ENCODE measurements around the gene PRKAR2B.

PRKAR2B gene

GRCh38 chr7:107172276-107173032 is 127.9 kb downstream of the PRKAR2B start:
- Histone ChIP-seq H3K4me1 (ENCODE audit: control insufficient read depth, insufficient read depth, low read length) (peaks cover 9% of the 10 kb centered on the region), H3K4me3 (ENCODE audit: low read length) (no peak overlapping the region), H3K9me3 (ENCODE audit: control insufficient read depth, low read length) (no peaks in the 10 kb centered on the region)

GRCh38 chr7:107173191-107173590 is 128.7 kb downstream of the PRKAR2B start:
- Histone ChIP-seq H3K9me3 (ENCODE audit: control insufficient read depth, low read length) (no peaks in the 10 kb centered on the region), H3K27me3 (ENCODE audit: control insufficient read depth, insufficient read depth, low read length) (no peaks in the 10 kb centered on the region), H3K4me3 (ENCODE audit: low read length) (no peak overlapping the region), H3K4me1 (ENCODE audit: control insufficient read depth, insufficient read depth, low read length) (peaks cover 9% of the 10 kb centered on the region), H3K36me3 (ENCODE audit: control insufficient read depth, insufficient read depth, low read length) (no peaks in the 10 kb centered on the region), H3K9ac (ENCODE audit: low read length) (no peak overlapping the region)

More at GRCh38 chr7:107172276-107173032, 127.9 kb downstream of the PRKAR2B start:
- no peaks in the 10 kb centered on the region for H3K27me3 ChIP-seq (ENCODE audit: control insufficient read depth, insufficient read depth, low read length)
- no peak overlapping the region for H3K9ac ChIP-seq (ENCODE audit: low read length)
- no peaks in the 10 kb centered on the region for H3K36me3 ChIP-seq (ENCODE audit: control insufficient read depth, insufficient read depth, low read length)

DNA sequence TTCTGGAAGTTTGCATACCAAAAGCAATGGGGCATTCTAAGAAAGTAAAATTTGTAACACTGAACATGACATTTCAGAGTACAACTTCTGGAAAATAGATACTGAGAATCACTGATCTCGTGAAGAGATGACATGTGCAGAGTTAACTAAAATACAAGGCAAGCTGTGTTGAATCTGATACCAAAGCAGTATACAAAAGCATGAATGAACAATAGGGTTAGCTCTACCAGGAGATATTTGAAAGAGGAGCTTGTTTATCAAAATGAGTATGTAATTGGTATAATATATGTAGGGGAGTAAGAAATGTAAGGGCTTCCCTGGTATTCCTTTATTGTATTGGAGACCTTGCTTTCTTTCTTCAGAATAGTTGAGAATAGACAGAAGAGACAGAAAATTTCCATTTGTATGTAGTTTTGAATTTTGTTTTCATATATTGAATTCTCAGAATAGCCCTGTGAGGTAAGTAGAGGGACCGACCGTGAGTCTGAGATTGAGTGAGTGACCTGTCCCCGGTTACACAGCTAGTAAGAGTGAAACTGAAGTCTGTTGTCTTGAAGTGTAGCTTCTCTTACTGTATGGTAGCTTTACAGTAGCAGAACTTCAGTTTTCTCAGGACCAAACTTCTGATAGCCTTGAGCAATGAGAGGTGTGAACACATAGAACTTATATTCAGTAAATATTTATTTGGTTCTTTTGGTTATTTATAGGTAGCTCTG is 129.3 kb downstream of the PRKAR2B start:
- Histone ChIP-seq H3K9me3 (ENCODE audit: control insufficient read depth, low read length) (no peaks in the 10 kb centered on the region), H3K36me3 (ENCODE audit: control insufficient read depth, insufficient read depth, low read length) (no peaks in the 10 kb centered on the region), H3K4me3 (ENCODE audit: low read length) (no peak overlapping the region), H3K27me3 (ENCODE audit: control insufficient read depth, insufficient read depth, low read length) (no peaks in the 10 kb centered on the region), H3K9ac (ENCODE audit: low read length) (no peak overlapping the region), H3K4me1 (ENCODE audit: control insufficient read depth, insufficient read depth, low read length) (peaks cover 9% of the 10 kb centered on the region)

GRCh38 chr7:107179326-107180164 is 135.0 kb downstream of the PRKAR2B start:
- Histone ChIP-seq H3K4me1 (ENCODE audit: control insufficient read depth, insufficient read depth, low read length) (peaks cover 9% of the 10 kb centered on the region), H3K9ac (ENCODE audit: low read length) (no peak overlapping the region), H3K27me3 (ENCODE audit: control insufficient read depth, insufficient read depth, low read length) (no peaks in the 10 kb centered on the region), H3K9me3 (ENCODE audit: control insufficient read depth, low read length) (no peaks in the 10 kb centered on the region), H3K36me3 (ENCODE audit: control insufficient read depth, insufficient read depth, low read length) (no peaks in the 10 kb centered on the region), H3K4me3 (ENCODE audit: low read length) (no peak overlapping the region)

DNA sequence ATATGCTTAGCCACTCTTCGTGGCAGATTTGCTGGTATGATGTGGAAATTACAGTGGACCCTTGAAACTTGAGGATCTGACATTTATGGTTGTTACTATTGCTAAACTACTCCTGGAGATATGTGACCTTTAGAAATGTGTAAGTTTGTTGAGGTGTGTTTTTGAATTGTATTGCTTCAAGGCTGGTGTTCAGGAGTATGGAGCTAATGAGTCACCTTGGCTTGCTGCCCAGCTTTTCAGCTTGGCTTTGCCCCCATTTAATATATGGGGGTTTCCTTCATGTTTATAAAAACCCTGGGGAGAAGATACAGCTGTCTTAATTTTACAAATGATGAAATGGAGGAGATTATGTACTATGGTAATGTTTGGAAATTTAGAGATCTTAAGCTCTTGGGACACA is 135.9 kb downstream of the PRKAR2B start:
- Histone ChIP-seq H3K4me3 (ENCODE audit: low read length) (no peak overlapping the region), H3K4me1 (ENCODE audit: control insufficient read depth, insufficient read depth, low read length) (peaks cover 8% of the 10 kb centered on the region), H3K9me3 (ENCODE audit: control insufficient read depth, low read length) (no peaks in the 10 kb centered on the region), H3K9ac (ENCODE audit: low read length) (no peak overlapping the region), H3K27me3 (ENCODE audit: control insufficient read depth, insufficient read depth, low read length) (no peaks in the 10 kb centered on the region), H3K36me3 (ENCODE audit: control insufficient read depth, insufficient read depth, low read length) (no peaks in the 10 kb centered on the region)

- no peaks in the 10 kb centered on the region for H3K36me3 ChIP-seq (ENCODE audit: control insufficient read depth, insufficient read depth, low read length)
- peaks cover 8% of the 10 kb centered on the region for H3K4me1 ChIP-seq (ENCODE audit: control insufficient read depth, insufficient read depth, low read length)
- no peak overlapping the region for H3K9ac ChIP-seq (ENCODE audit: low read length)
Measured at GRCh38 chr7:107181172-107181571, 136.7 kb downstream of the PRKAR2B start.

GRCh38 chr7:107185716-107186115 is 141.2 kb downstream of the PRKAR2B start:
- Histone ChIP-seq H3K36me3 (ENCODE audit: control insufficient read depth, insufficient read depth, low read length) (no peaks in the 10 kb centered on the region), H3K9me3 (ENCODE audit: control insufficient read depth, low read length) (no peaks in the 10 kb centered on the region), H3K9ac (ENCODE audit: low read length) (no peak overlapping the region), H3K4me3 (ENCODE audit: low read length) (no peak overlapping the region), H3K27me3 (ENCODE audit: control insufficient read depth, insufficient read depth, low read length) (no peaks in the 10 kb centered on the region), H3K4me1 (ENCODE audit: control insufficient read depth, insufficient read depth, low read length) (no peaks in the 10 kb centered on the region)

More at GRCh38 chr7:107181172-107181571, 136.7 kb downstream of the PRKAR2B start:
- H3K4me3 ChIP-seq (ENCODE audit: low read length): no peak overlapping the region
- no peaks in the 10 kb centered on the region for H3K9me3 ChIP-seq (ENCODE audit: control insufficient read depth, low read length)
- no peaks in the 10 kb centered on the region for H3K27me3 ChIP-seq (ENCODE audit: control insufficient read depth, insufficient read depth, low read length)

- H3K4me3 ChIP-seq (ENCODE audit: low read length): no peak overlapping the region
- no peaks in the 10 kb centered on the region for H3K4me1 ChIP-seq (ENCODE audit: control insufficient read depth, insufficient read depth, low read length)
- no peaks in the 10 kb centered on the region for H3K9me3 ChIP-seq (ENCODE audit: control insufficient read depth, low read length)
- no peaks in the 10 kb centered on the region for H3K27me3 ChIP-seq (ENCODE audit: control insufficient read depth, insufficient read depth, low read length)
- H3K9ac ChIP-seq (ENCODE audit: low read length): no peak overlapping the region
- no peaks in the 10 kb centered on the region for H3K36me3 ChIP-seq (ENCODE audit: control insufficient read depth, insufficient read depth, low read length)
Measured at GRCh38 chr7:107186240-107186639, 141.7 kb downstream of the PRKAR2B start.

- H3K9ac ChIP-seq (ENCODE audit: low read length): no peak overlapping the region
- no peaks in the 10 kb centered on the region for H3K4me1 ChIP-seq (ENCODE audit: control insufficient read depth, insufficient read depth, low read length)
- no peaks in the 10 kb centered on the region for H3K9me3 ChIP-seq (ENCODE audit: control insufficient read depth, low read length)
- H3K27me3 ChIP-seq (ENCODE audit: control insufficient read depth, insufficient read depth, low read length): no peaks in the 10 kb centered on the region
- H3K4me3 ChIP-seq (ENCODE audit: low read length): no peak overlapping the region
- no peaks in the 10 kb centered on the region for H3K36me3 ChIP-seq (ENCODE audit: control insufficient read depth, insufficient read depth, low read length)
Measured at GRCh38 chr7:107187774-107188173, 143.3 kb downstream of the PRKAR2B start.

DNA sequence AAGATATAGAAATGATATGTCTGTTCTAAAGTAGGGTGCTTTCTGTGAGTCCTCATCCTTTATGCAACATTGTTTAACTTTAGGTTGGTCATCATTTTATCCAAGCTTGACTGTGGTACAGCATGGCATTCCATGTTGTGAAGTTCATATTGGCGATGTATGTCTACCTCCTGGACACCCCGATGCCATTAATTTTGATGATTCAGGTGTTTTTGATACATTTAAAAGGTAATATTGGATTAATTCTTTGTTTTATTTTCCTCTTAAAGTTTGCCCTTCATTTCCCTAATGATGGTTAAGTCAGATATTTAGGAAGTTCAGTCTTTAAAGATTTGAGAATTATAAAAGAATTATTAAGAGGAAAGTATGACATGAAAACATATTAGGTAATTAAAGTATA is 145.6 kb downstream of the PRKAR2B start:
- Histone ChIP-seq H3K9me3 (ENCODE audit: control insufficient read depth, low read length) (no peaks in the 10 kb centered on the region), H3K4me3 (ENCODE audit: low read length) (no peak overlapping the region), H3K27me3 (ENCODE audit: control insufficient read depth, insufficient read depth, low read length) (no peaks in the 10 kb centered on the region), H3K4me1 (ENCODE audit: control insufficient read depth, insufficient read depth, low read length) (no peaks in the 10 kb centered on the region), H3K9ac (ENCODE audit: low read length) (no peak overlapping the region), H3K36me3 (ENCODE audit: control insufficient read depth, insufficient read depth, low read length) (no peaks in the 10 kb centered on the region)

GRCh38 chr7:107194052-107194451 is 149.5 kb downstream of the PRKAR2B start:
- Histone ChIP-seq H3K36me3 (ENCODE audit: control insufficient read depth, insufficient read depth, low read length) (no peaks in the 10 kb centered on the region), H3K9ac (ENCODE audit: low read length) (no peak overlapping the region), H3K27me3 (ENCODE audit: control insufficient read depth, insufficient read depth, low read length) (no peaks in the 10 kb centered on the region), H3K4me3 (ENCODE audit: low read length) (no peak overlapping the region), H3K9me3 (ENCODE audit: control insufficient read depth, low read length) (no peaks in the 10 kb centered on the region), H3K4me1 (ENCODE audit: control insufficient read depth, insufficient read depth, low read length) (peaks cover 12% of the 10 kb centered on the region)
